ENCODE results near the gene MAP3K19. TPM values are rescaled to one million over a fixed set of nuclear protein-coding genes. Genes with fewer than 3 reads are reported as not detected.

Gene MAP3K19
- total RNA-seq, 1 donor from 2014 or later, result not detected

DNA sequence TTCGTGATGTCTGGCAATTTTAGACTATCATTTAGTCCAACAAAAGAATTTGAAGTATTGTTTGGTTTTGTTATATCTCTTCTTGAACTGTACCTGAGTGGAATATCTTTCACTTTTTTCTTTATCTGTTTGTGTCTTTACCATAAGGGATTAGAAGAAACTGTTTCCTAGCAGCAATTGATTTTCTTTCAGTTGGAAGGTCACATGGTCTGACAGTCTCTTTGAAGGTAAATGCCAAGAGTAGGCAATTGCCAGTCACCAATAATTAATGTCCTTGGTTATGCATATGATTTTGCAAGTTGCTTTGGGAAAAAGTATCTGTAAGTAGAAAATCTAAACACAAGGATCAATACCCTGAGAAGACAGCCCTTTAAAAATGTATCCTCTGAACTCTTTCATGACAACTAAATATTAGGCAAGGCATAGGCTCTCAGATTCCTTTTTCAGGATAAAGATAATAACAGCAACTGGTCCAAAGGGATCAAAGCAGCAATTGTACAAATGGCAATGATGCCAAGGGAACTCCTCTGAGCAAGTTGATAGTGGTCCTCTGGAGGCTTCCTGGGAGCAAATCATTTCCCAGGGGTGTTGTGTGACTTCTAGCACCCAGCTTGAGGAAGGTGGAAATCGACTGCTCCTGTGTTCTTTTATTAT is 17.6 kb downstream of the MAP3K19 start:
- no peak for DNase-seq (ENCODE audit: low spot score)
- Mint-ChIP-seq H3K36me3 (ENCODE audit: low read depth, unreplicated experiment) (peaks cover 8% of the 10 kb centered on the region), H3K4me3 (ENCODE audit: unreplicated experiment) (no peak overlapping the region), H3K27ac (ENCODE audit: unreplicated experiment) (no peak overlapping the region), H3K27me3 (ENCODE audit: unreplicated experiment) (no peaks in the 10 kb centered on the region), H3K9me3 (ENCODE audit: unreplicated experiment) (no peaks in the 10 kb centered on the region), H3K4me1 (ENCODE audit: unreplicated experiment) (no peaks in the 10 kb centered on the region)
- TF ChIP-seq, protein P1, sequence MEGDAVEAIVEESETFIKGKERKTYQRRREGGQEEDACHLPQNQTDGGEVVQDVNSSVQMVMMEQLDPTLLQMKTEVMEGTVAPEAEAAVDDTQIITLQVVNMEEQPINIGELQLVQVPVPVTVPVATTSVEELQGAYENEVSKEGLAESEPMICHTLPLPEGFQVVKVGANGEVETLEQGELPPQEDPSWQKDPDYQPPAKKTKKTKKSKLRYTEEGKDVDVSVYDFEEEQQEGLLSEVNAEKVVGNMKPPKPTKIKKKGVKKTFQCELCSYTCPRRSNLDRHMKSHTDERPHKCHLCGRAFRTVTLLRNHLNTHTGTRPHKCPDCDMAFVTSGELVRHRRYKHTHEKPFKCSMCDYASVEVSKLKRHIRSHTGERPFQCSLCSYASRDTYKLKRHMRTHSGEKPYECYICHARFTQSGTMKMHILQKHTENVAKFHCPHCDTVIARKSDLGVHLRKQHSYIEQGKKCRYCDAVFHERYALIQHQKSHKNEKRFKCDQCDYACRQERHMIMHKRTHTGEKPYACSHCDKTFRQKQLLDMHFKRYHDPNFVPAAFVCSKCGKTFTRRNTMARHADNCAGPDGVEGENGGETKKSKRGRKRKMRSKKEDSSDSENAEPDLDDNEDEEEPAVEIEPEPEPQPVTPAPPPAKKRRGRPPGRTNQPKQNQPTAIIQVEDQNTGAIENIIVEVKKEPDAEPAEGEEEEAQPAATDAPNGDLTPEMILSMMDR (IDR thresholded peaks at IDR 0.05; ENCODE audit: unreplicated experiment), result no peak

DNA sequence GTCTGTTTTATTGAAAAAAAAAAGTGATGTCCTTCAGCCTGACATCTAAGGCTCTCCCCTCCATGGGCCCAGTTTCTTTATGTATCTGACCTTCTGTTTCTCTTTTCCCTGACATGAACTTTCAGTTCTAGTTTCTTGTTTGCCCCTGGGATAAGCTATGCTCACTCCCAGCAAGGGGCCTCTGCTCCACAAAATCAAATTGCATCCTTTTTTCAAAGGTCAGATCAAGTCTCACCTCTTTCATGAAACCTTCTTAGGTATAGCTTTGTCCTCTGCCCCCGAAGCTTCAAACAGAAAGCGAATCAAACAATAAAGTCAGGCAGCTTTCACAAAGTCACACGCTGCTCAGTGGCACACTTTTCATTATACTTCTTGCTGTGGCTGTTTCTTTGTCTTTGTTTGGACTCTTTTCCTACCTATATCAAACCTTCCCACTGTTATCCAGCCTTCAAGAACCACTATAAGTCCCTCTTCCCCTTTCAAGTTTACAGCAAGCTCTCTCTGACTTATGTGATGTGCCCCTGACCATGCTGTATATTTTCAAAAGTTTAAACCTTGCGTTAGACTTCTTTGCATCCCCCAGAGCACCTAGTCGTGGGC is 23.3 kb downstream of the MAP3K19 start:
- TF ChIP-seq, protein P1 (IDR thresholded peaks at IDR 0.05; ENCODE audit: unreplicated experiment), result no peak
- Mint-ChIP-seq H3K4me1 (ENCODE audit: unreplicated experiment) (peaks cover 10% of the 10 kb centered on the region), H3K27ac (ENCODE audit: unreplicated experiment) (no peak overlapping the region), H3K27me3 (ENCODE audit: unreplicated experiment) (peaks cover 2% of the 10 kb centered on the region), H3K9me3 (ENCODE audit: unreplicated experiment) (no peaks in the 10 kb centered on the region), H3K36me3 (ENCODE audit: low read depth, unreplicated experiment) (no peaks in the 10 kb centered on the region), H3K4me3 (ENCODE audit: unreplicated experiment) (no peak overlapping the region)
- DNase-seq (ENCODE audit: low spot score), result no peak

DNA sequence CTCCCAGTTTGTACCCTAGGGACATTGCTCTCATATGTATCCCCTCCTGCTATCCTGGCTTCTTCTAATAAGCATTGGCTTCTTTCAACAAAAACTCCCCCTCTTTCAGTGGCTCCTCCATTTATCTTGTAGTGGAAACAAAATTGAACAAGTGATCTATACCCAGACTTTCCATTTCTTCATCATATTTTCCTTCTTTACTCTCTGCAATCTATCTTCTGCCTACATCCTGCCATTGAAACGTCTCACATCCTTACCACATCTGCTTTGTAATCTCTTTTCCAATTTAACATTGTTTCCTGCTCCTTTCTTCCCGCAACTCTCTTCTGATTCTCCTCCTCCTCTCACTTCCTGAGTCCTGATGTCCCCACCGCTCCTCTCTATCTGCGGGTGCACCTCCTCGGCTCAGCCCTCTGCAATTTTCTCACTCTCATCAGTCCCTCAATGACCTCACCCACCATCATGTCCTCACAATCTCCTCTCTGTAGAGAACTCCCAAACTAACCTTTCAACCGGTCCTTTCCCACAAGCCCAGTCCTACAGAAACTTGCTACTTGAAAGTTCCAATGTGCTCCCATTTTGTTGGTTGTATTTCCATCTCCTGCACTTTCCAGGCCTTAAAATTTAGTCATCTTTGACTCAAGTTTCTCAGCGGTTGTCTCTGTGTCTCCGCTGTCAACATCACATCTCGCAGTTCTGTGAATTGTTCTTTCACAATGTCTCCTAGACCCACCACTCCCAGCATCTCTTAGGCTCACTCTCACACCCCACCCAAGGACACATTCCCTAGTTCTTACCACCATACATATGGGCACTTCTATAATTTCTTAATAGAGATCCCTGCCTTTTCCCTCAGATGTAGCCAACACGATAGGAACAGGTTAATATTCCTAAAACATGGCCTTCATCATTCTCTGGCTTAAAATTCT is 24.0 kb downstream of the MAP3K19 start:
- Mint-ChIP-seq H3K9me3 (ENCODE audit: unreplicated experiment) (no peaks in the 10 kb centered on the region), H3K4me3 (ENCODE audit: unreplicated experiment) (peak overlapping the region; percentile 12), H3K27ac (ENCODE audit: unreplicated experiment) (no peak overlapping the region), H3K4me1 (ENCODE audit: unreplicated experiment) (peaks cover 10% of the 10 kb centered on the region), H3K36me3 (ENCODE audit: low read depth, unreplicated experiment) (no peaks in the 10 kb centered on the region), H3K27me3 (ENCODE audit: unreplicated experiment) (peaks cover 2% of the 10 kb centered on the region)
- TF ChIP-seq, protein P1 (IDR thresholded peaks at IDR 0.05; ENCODE audit: unreplicated experiment), result no peak
- no peak for DNase-seq (ENCODE audit: low spot score)

DNA sequence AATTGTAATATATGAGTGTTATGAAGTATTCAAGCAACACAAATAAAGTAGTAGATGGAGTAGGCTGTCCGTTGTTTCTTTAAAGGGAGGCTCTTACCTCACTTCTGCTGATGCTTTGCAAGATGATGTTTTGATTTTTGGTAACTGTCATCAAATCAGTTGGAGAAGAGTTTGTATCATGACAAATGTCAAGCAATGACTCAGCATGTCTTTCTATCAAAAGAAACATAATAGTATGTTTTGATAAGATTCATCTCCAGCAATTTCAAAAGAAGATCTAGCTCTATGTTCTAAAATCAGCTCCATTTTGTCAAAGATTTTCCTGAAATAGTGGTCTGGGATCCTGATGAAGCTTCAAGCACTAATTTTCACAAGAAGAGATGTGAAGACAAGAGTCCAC is 25.6 kb downstream of the MAP3K19 start:
- Mint-ChIP-seq H3K36me3 (ENCODE audit: low read depth, unreplicated experiment) (no peaks in the 10 kb centered on the region), H3K4me1 (ENCODE audit: unreplicated experiment) (peaks cover 10% of the 10 kb centered on the region), H3K9me3 (ENCODE audit: unreplicated experiment) (no peaks in the 10 kb centered on the region), H3K27ac (ENCODE audit: unreplicated experiment) (no peak overlapping the region), H3K4me3 (ENCODE audit: unreplicated experiment) (no peak overlapping the region), H3K27me3 (ENCODE audit: unreplicated experiment) (peaks cover 2% of the 10 kb centered on the region)
- DNase-seq (ENCODE audit: low spot score), result no peak
- TF ChIP-seq, protein P1 (IDR thresholded peaks at IDR 0.05; ENCODE audit: unreplicated experiment), result no peak

Data from endothelial cell (in vitro differentiated cells).